Kidney glomerular epithelial cell (primary cell): ENCODE measurements around the gene TTLL6.
A peak's percentile ranks its signal among the peaks of the same experiment; 100 is the strongest.
"Not testable (repeated sequence)": the region's sequence is repeated elsewhere in the genome, so short reads cannot be mapped to it uniquely, and the experiment has no call there.

ENCODE experiments used
- DNase-seq: peaks from one replicate; lab custom pipeline; 2025; lab: John Stamatoyannopoulos, UW

The TTLL6 gene

DNA sequence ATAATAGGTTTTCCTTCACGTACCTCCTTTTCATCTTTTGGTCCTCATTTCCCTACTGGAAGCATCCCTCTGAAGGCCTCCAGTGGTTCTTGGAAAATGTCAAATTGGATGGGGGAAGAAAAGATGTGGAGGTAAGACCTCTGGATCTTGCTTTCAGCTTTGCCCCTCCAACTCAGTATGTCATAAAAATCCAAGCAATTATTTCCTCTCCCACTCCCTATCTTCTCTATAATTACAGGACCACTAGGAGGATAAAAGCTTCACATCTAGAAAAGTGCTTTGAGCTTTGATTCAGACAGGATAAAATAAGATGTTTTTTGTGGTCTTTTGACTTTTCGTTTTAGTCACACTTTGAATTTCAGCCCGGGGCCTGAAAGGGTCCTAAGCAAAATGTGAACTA, 1.7 kb downstream of the TTLL6 start:
- no peak for DNase-seq

- peak; percentile 20 for DNase-seq
Measured at GRCh38 chr17:48814504-48814903, 2.5 kb downstream of the TTLL6 start.

DNA sequence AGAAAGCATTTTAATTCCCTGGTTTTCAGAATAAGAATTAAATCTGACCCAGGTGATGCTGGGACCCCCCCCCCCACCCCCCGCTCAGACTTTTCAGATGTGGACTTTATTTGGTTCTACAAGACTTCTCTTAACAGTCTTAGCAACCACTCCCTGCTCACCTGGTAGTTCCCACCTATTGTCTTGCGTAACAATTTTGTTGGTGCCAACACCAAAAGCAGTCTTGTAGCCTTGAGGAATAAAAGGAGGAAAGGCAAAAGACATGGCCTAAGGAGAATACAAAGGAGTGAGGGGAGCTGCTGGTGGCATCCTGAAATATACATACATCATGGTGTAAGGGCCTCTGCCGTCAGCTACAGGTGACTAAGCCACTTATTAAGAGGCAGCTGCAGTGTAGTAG, 5.0 kb downstream of the TTLL6 start:
- no peak for DNase-seq

GRCh38 chr17:48809182-48809581, 7.8 kb downstream of the TTLL6 start:
- no peak for DNase-seq

DNA sequence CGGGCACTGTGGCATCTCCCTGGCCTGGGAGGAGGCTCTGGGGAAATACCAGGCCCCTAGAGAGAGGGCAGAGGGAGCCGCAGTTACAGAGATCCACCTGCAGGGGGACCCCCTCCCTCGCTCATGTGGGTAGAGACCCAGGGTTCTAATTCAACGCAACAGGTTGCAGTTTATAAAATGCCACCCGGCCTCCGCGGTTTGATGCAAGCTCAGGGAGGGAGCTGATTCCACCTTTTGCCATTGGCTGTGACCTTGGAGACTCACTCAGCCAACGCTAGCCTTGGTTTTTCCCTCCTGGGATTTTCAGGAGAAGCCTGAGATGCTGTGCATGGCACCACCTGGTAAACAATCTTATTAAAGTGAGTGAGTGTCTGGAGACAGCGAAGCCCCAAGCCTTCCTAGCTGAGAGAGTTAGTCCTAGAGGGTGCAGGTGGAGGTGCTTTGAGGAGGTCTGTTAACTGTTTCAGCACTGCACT, 12.1 kb downstream of the TTLL6 start:
- peak; percentile 4 for DNase-seq

- DNase-seq = no peak
Measured at GRCh38 chr17:48800626-48801217, 16.3 kb downstream of the TTLL6 start.

DNA sequence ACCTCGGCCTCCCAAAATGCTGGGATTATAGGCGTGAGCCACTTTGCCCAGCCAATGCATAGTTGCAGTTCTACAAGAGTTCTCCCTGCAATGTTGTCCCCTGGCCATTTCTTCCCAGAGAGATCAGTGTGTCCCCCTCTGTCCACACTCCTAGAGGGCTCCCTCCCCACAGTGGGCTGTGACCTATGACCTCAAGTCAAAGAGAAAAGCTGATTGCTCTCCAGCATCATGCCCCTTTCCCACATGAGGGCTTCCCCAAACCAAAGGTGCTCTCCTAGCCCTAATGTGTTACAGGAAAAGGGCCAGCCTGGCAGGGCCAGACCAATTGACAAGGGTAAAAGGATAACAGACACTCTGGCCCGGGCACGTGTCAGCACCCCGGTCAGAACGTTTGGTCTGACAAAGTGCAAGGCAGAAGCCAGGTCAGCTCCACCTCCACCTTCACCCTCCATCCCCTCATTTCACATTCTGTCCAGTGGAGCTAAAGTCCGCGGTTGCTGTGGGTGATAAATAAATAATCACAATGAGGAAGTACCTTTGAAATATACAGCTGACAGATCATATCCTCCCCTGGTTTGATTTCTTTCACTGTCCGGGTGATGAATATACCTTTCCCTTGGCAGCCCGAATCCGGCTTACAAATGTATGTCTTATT, 17.8 kb downstream of the TTLL6 start:
- peak; percentile 10 for DNase-seq

GRCh38 chr17:48796163-48796522, 20.9 kb downstream of the TTLL6 start:
- DNase-seq = not testable (repeated sequence)

DNA sequence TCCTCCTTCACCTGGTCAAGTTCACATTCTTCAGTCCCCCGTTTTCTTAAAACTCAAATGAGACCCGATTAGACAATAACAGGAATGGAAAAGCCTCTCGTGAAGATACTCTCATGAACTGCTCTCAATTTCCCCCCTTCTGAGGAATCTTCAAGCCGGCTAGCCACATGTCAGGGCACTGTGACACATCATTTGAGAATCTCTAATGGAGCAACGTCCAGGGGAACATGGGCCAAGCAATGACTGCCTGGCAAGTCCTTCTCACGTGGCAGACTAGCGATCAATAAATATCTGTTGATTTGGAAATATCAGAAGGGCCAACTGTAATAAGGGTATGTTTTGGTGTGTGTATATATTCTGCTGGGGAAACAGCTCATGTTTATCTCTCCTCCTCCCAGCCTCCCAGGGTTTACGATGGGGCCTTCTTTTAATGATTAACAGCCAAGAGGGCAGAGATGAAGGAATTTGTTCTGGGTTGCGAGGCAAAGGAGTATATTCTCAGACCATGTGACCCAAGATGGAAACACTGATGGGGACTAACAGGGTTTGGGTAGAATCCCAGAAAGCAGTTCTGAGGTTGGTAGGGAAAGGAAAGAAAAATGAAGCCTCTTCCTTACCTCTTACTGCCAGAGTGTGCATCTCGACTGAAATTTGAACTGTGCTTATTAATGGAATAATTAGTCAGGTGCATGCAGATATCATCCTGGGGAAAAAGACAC, 21.4 kb downstream of the TTLL6 start:
- peak; percentile 93 for DNase-seq

DNA sequence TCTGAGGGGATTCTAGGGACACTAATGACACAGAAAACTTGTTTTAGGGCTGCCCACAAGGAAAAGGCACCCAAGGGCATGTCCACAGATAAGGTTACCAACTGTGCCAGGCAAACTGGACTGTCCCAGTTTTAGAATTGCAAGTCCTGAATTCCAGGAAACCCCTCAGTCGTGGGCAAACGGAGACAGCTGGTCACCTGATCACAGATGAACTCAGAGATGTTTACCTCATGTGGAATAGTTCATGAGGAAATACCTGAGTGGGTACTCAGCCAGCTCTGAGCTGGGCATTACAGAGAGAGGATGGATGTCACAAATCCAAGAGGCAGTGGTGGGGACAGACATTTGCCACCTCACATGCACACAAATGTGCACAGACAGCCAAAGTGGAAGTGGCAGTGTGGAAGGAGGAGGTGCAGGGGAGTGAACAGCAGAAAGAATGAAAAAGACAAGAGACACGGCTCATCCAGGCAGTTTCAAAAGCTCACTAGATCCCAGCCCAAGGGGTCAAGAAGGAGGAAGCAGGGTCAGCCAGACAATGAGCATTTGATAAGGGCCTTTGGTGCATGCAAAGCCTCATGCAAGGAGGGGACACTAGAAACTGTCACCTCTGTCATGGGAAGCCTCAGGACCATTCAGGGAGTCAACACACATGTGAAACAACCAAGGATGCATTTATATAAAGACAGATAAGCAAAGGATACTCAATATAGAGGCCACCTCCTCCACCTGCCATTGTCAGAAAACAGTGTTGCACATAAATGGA, 24.8 kb downstream of the TTLL6 start:
- DNase-seq = peak; percentile 3

GRCh38 chr17:48791128-48792032, 25.6 kb downstream of the TTLL6 start:
- peak; percentile 37 for DNase-seq

GRCh38 chr17:48790607-48791127, 26.4 kb downstream of the TTLL6 start:
- DNase-seq = no peak

DNA sequence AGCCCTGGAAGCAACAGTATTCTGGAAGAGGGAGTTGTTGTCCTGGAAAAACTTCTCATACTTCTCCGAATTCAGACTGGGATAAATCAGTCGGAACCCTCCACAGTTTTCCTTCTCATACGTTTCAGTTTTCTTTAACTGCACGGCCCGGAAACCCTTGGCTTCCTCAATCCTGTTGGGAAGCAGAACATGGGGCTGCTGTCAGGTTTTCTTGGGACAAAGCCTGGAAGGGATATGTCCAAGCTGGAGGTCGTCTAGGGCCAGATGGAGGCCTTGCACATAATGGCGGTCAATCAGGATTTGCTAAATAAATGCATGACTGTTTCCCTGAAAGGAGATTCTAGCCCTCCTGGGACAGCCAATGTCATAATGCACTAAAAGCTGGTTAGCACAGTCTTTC, 29.2 kb downstream of the TTLL6 start:
- no peak for DNase-seq

- DNase-seq = no peak
Measured at GRCh38 chr17:48779421-48779820, 37.6 kb downstream of the TTLL6 start.

GRCh38 chr17:48776602-48777001, 40.4 kb downstream of the TTLL6 start:
- no peak for DNase-seq

- DNase-seq = no peak
Measured at GRCh38 chr17:48773245-48773644, 43.8 kb downstream of the TTLL6 start.

DNA sequence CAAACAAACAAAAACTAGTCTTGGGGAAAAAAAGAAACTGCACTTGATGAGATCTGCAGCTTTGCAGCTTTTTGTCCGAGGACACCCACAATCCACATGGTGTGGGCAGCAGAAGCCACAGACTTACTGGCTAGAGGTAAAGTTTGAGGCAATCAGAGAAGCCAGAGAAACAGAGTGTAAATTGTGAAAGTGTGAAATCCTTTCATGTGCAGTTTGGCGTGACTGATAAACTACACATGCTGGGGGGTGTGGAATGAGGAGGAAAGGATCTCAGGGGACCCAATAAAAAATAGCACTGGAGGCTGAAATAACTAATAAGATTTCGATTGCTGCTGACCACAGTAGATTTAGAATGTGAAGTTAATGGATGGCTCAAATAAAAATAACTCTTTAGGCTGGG, 46.1 kb downstream of the TTLL6 start:
- DNase-seq = no peak

DNA sequence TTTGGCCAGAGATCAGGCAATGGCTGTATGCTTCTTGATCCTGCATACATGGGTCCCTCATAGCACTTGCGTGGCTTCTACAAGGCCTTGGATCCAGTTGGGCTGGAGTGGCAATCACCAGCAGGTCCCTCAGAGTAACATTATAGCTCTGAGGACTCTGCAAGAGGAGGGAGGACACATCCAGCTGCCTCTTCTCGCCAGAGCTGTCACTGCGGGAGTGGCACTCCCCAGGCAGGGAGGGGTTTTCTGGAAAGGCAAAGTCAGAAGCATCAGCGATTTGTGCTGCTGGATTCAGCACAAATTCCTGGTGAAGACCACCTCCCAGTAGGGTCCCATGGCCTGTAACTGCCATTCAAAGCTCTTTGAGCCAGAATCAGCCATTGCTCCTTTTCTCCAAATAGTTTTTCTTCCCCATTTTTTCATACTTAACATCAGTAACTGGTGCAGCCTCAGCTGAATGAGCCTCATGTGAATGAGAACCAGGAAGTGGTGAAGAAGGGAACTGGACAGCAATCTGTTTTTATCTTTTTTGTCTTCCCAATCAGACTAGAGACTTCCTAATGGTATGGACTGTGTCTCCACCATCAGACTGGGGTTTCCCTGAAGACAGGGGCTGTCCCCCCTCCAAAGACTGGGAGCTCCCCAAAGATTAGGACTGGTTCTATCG, 47.9 kb downstream of the TTLL6 start:
- DNase-seq = no peak

- no peak for DNase-seq
Measured at GRCh38 chr17:48767263-48767774, 49.7 kb downstream of the TTLL6 start.

GRCh38 chr17:48761114-48761513, 55.9 kb downstream of the TTLL6 start:
- DNase-seq = no peak
